GM18498 (cell line): ENCODE measurements around the gene ZBTB7C.
"Not testable (repeated sequence)": the region's sequence is repeated elsewhere in the genome, so short reads cannot be mapped to it uniquely, and the experiment has no call there.

Experiments used
- ATAC-seq: cut with Tn5 transposase; IDR thresholded peaks from one replicate; pipeline ENCODE4 v1.9.1; 2021; ENCODE audit warnings: mild to moderate bottlenecking, moderate library complexity; ENCODE audit not compliant: unreplicated experiment

Gene ZBTB7C

GRCh38 chr18:48408727-48409590 lies at the start of gene ZBTB7C:
Gene ZBTB7C, minus strand, starts transcription at chr18:48409383.
- peak; percentile 44 for ATAC-seq

- ATAC-seq = no peak
Measured at GRCh38 chr18:48456838-48457237, 47.7 kb upstream of the ZBTB7C start.

- ATAC-seq = no peak
Measured at GRCh38 chr18:48455555-48456478, 46.6 kb upstream of the ZBTB7C start.

GRCh38 chr18:48454261-48454757 lies 45.1 kb upstream of the ZBTB7C start:
- ATAC-seq = no peak

- ATAC-seq = no peak
Measured at GRCh38 chr18:48453330-48454066, 44.3 kb upstream of the ZBTB7C start.

GRCh38 chr18:48452861-48453323 lies 43.7 kb upstream of the ZBTB7C start:
- no peak for ATAC-seq

- no peak for ATAC-seq
Measured at GRCh38 chr18:48450685-48451084, 41.5 kb upstream of the ZBTB7C start.

GRCh38 chr18:48446582-48447225 lies 37.5 kb upstream of the ZBTB7C start:
- ATAC-seq = peak; percentile 78

- peak; percentile 72 for ATAC-seq
Measured at GRCh38 chr18:48445540-48445939, 36.4 kb upstream of the ZBTB7C start.

- ATAC-seq = no peak
Measured at GRCh38 chr18:48442761-48443160, 33.6 kb upstream of the ZBTB7C start.

- no peak for ATAC-seq
Measured at GRCh38 chr18:48441405-48441881, 32.3 kb upstream of the ZBTB7C start.

- no peak for ATAC-seq
Measured at GRCh38 chr18:48440924-48441323, 31.7 kb upstream of the ZBTB7C start.

- ATAC-seq = no peak
Measured at GRCh38 chr18:48436907-48437306, 27.7 kb upstream of the ZBTB7C start.

- not testable (repeated sequence) for ATAC-seq
Measured at GRCh38 chr18:48434382-48434781, 25.2 kb upstream of the ZBTB7C start.

GRCh38 chr18:48433541-48433940 lies 24.4 kb upstream of the ZBTB7C start:
- no peak for ATAC-seq

GRCh38 chr18:48430150-48430549 lies 21.0 kb upstream of the ZBTB7C start:
- no peak for ATAC-seq

GRCh38 chr18:48428475-48429177 lies 19.4 kb upstream of the ZBTB7C start:
- no peak for ATAC-seq

GRCh38 chr18:48422947-48423378 lies 13.8 kb upstream of the ZBTB7C start:
- ATAC-seq = no peak

GRCh38 chr18:48419277-48420022 lies 10.3 kb upstream of the ZBTB7C start:
- ATAC-seq = no peak
